H1 (cell line): ENCODE results near the gene PDE4D. TPM values are rescaled to one million over a fixed set of nuclear protein-coding genes. Genes with fewer than 3 reads are reported as not detected.

Experiments
- BACH1 ChIP-seq: IDR thresholded peaks from 2 replicates; pipeline ENCODE4 v1.6.1; 2012; ENCODE audit warnings: low read length, improper control_type of control experiment
- CBX5 ChIP-seq: fragments of 300-800, 300-1000 bp; sonication (generic); IDR thresholded peaks from 2 replicates; pipeline ENCODE4 v1.7.1; 2016; ENCODE audit warnings: antibody characterized with exemption, low read length, low read depth
- CHD7 ChIP-seq: fragments of 300-600 bp; sonication (generic); IDR thresholded peaks from 2 replicates; pipeline ENCODE4 v1.7.1; 2012; ENCODE audit warnings: low read length, moderate library complexity, mild to moderate bottlenecking, inconsistent platforms; ENCODE audit not compliant: insufficient replicate concordance
- EGR1 ChIP-seq: IDR thresholded peaks from 2 replicates; pipeline ENCODE4 v1.6.1; 2011; ENCODE audit warnings: low read depth, low read length, borderline replicate concordance
- PHF8 ChIP-seq: fragments of 200-600 bp; sonication (generic); conservative IDR thresholded peaks from 2 replicates; pipeline ENCODE4 v1.7.1; 2012; ENCODE audit warnings: low read depth, mild to moderate bottlenecking, inconsistent platforms, low read length, moderate library complexity
- RXRA ChIP-seq: IDR thresholded peaks from 2 replicates; pipeline ENCODE4 v1.6.1; 2011; ENCODE audit warnings: low read depth, mild to moderate bottlenecking, low read length, moderate library complexity; ENCODE audit not compliant: insufficient read depth
- SIN3A ChIP-seq, 2 experiments: IDR thresholded peaks in 1 of 2; conservative IDR thresholded peaks in 1 of 2; 2 replicates each; pipeline ENCODE4 v1.6.1; 2011 to 2012; ENCODE audit warnings: low read length in 2 of 2, improper control_type of control experiment in 1 of 2, low read depth in 1 of 2, mild to moderate bottlenecking in 1 of 2
- SIX5 ChIP-seq: IDR thresholded peaks from 2 replicates; pipeline ENCODE4 v1.6.1; 2011; ENCODE audit warnings: mild to moderate bottlenecking, low read depth, low read length
- SP1 ChIP-seq: IDR thresholded peaks from 2 replicates; pipeline ENCODE4 v1.6.1; 2011; ENCODE audit warnings: low read depth, low read length
- polyA plus RNA-seq, 7 experiments: library from polyadenylated mRNA; depleted of rRNA in 3 of 7; stranded (reverse) in 5 of 7; unstranded in 2 of 7; fragments of >200 nt in 5 of 7; fragments of 200-250 nt in 2 of 7; gene quantifications; 1 replicate in 5 of 7; 2 replicates in 1 of 7; 4 replicates in 1 of 7; pipeline versions ENCODE4 v1.2.1 to v1.2.3, GENCODE V29; 2011 to 2013; ENCODE audit warnings: missing spikeins in 2 of 7, mixed read lengths in 2 of 7
- total RNA-seq: library from RNA; stranded (reverse); fragmentation: NEBNext Ultra II Directional; extraction: Animal tissue kit (Norgen Biotek cat#: 25700); gene quantifications from 2 replicates; pipeline ENCODE4 v1.2.1, GENCODE V29; 2021
- TF ChIP-seq, protein P1 (sequence below): IDR thresholded peaks from 2 replicates; pipeline ENCODE4 v1.6.1; 2012; ENCODE audit warnings: low read length, inconsistent platforms

PDE4D gene
- total and polyA plus RNA-seq, 2 of the 8 experiments (the other 6 are each of a cell fraction or from before 2014, with no cell fraction given) = 2.3 to 3.7 TPM

- no peak for TF ChIP-seq CHD7
- TF ChIP-seq SIN3A (conservative IDR thresholded peaks at IDR 0.05 in 1 of 2, IDR thresholded peaks at IDR 0.05 in 1 of 2; ENCODE audit: low read depth in 1 of 2, low read length in 2 of 2) = no peak
- no peak for TF ChIP-seq PHF8
- TF ChIP-seq EGR1 = no peak
- no peak for TF ChIP-seq SIX5
- TF ChIP-seq BACH1 = no peak
- no peak for TF ChIP-seq SP1
- TF ChIP-seq RXRA = no peak
- TF ChIP-seq, protein P1, sequence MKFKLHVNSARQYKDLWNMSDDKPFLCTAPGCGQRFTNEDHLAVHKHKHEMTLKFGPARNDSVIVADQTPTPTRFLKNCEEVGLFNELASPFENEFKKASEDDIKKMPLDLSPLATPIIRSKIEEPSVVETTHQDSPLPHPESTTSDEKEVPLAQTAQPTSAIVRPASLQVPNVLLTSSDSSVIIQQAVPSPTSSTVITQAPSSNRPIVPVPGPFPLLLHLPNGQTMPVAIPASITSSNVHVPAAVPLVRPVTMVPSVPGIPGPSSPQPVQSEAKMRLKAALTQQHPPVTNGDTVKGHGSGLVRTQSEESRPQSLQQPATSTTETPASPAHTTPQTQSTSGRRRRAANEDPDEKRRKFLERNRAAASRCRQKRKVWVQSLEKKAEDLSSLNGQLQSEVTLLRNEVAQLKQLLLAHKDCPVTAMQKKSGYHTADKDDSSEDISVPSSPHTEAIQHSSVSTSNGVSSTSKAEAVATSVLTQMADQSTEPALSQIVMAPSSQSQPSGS = no peak
- TF ChIP-seq CBX5 = no peak
Observed at GRCh38 chr5:59753599-59753998, 139.9 kb downstream of the PDE4D start (continued).
